BJ (cell line): ENCODE data around the gene OGFOD3. TPM values are rescaled to one million over a fixed set of nuclear protein-coding genes. Genes with fewer than 3 reads are reported as not detected.
"Not testable (repeated sequence)": the region's sequence is repeated elsewhere in the genome, so short reads cannot be mapped to it uniquely, and the experiment has no call there.

Experiments used
- CTCF ChIA-PET: fragments of 350-600 bp; formaldehyde crosslinking; extraction: SDS; loops from one replicate; lab custom pipeline; 2021; ENCODE audit warnings: antibody characterized with exemption, inconsistent platforms; lab: Yijun Ruan, JAX
- POLR2A ChIA-PET: fragments of 300-600 bp; sonication (Branson Sonifier 250); formaldehyde crosslinking; extraction: SDS; loops from one replicate; lab custom pipeline; 2021; ENCODE audit warnings: antibody characterized with exemption; lab: Charles Lee
- DNase-seq: peaks from one replicate; pipeline ENCODE4 v3.0.0-alpha.2; 2011; ENCODE audit warnings: low read depth
- H3K27me3 ChIP-seq: 2 replicates; pipeline ENCODE4 v1.6.0; 2011; ENCODE audit warnings: low read length; ENCODE audit not compliant: control insufficient read depth, insufficient read depth
- H3K36me3 ChIP-seq: 2 replicates; pipeline ENCODE4 v1.5.1; 2011; ENCODE audit warnings: low read length; ENCODE audit not compliant: control insufficient read depth, insufficient read depth
- H3K4me3 ChIP-seq: 2 replicates; pipeline ENCODE4 v1.5.1; 2011; ENCODE audit warnings: low read depth, mild to moderate bottlenecking, control low read depth, low read length
- CTCF ChIP-seq: IDR thresholded peaks from 2 replicates; pipeline ENCODE4 v1.5.1; 2011; ENCODE audit warnings: low read depth, mild to moderate bottlenecking, control low read depth, inconsistent platforms, low read length, moderate library complexity; ENCODE audit not compliant: insufficient read depth
- polyA plus RNA-seq: library from polyadenylated mRNA; depleted of rRNA; stranded (reverse); fragments of >200 nt; gene quantifications from 2 replicates; pipeline ENCODE4 v1.2.3, GENCODE V29; 2011

OGFOD3 gene
- polyA plus RNA-seq, 1 experiment = 37.9 TPM

DNA sequence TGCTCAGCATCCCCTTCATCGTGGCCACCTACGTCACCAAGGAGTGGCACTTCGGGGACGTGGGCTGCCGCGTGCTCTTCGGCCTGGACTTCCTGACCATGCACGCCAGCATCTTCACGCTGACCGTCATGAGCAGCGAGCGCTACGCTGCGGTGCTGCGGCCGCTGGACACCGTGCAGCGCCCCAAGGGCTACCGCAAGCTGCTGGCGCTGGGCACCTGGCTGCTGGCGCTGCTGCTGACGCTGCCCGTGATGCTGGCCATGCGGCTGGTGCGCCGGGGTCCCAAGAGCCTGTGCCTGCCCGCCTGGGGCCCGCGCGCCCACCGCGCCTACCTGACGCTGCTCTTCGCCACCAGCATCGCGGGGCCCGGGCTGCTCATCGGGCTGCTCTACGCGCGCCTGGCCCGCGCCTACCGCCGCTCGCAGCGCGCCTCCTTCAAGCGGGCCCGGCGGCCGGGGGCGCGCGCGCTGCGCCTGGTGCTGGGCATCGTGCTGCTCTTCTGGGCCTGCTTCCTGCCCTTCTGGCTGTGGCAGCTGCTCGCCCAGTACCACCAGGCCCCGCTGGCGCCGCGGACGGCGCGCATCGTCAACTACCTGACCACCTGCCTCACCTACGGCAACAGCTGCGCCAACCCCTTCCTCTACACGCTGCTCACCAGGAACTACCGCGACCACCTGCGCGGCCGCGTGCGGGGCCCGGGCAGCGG lies 43.6 kb downstream of the OGFOD3 start:
- TF ChIP-seq CTCF = no peak
- Histone ChIP-seq H3K27me3 (peaks cover 29% of the 10 kb centered on the region), H3K4me3 (no peak overlapping the region), H3K36me3 (no peaks in the 10 kb centered on the region)
- POLR2A ChIA-PET = no interaction called here
- CTCF ChIA-PET = no interaction called here
- no peak for DNase-seq

DNA sequence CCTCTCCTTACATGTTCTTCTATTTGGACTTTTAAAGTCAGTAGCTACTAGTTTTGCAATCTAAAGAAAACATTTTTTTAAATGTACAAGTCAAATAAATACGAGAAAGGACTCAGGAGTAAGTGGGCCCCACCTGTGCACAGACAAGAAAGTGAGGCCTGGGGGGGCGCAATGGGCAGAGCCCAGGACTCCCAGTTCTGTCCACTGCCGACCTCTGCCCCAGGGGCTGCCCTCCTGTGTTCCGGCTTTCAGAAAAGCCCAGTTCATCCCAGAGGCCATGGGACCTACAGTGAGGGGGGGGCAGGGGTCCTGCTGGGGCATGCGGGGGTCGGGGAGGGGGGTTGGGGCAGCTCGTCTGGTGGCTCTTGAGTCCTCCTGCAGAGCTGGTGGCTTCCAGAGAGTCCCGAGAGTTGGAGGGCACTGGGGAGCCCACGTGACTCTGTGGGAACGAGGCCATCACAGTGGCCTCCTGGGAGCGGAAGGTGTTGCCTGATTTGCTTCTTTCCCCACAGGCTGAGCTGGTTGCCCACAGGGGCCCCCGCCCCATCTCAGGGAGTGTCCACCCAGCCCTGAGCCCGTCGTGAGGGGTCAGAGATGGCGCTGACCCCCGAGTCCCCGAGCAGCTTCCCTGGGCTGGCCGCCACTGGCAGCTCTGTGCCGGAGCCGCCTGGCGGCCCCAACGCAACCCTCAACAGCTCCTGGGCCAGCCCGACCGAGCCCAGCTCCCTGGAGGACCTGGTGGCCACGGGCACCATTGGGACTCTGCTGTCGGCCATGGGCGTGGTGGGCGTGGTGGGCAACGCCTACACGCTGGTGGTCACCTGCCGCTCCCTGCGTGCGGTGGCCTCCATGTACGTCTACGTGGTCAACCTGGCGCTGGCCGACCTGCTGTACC lies 44.4 kb downstream of the OGFOD3 start:
- CTCF ChIA-PET = no interaction called here
- H3K36me3 ChIP-seq = no peaks in the 10 kb centered on the region
- POLR2A ChIA-PET = no interaction called here
- no peak for TF ChIP-seq CTCF
- no peak overlapping the region for H3K4me3 ChIP-seq
- DNase-seq = no peak
- H3K27me3 ChIP-seq = peaks cover 30% of the 10 kb centered on the region

DNA sequence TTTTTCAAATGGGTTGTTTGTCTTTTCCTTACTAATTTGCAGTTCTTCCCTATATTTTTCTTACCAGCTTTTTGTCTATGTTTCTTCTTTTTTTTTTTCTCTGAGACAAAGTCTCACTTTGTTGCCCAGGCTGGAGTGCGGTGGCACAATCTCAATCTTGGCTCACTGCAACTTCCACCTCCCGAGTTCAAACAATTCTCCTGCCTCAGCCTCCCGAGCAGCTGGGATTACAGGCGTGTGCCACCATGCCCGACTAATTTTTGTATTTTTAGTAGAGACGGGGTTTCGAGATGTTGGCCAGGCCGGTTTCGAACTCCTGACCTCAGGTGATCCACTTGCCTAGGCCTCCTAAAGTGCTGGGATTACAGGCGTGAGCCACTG lies 45.3 kb downstream of the OGFOD3 start:
- DNase-seq, CTCF ChIA-PET, H3K4me3 ChIP-seq, H3K36me3 ChIP-seq: not testable (repeated sequence)
- POLR2A ChIA-PET = interaction anchor here (0.7 kb wide), 1 partner anchor 168 kb away, joined by 6 read pairs; no protein-coding TSS in a partner anchor
- peaks cover 28% of the 10 kb centered on the region for H3K27me3 ChIP-seq

GRCh38 chr17:82372249-82373071 lies 45.9 kb downstream of the OGFOD3 start:
- CTCF ChIA-PET = no interaction called here
- TF ChIP-seq CTCF = no peak
- no peak for DNase-seq
- Histone ChIP-seq H3K27me3 (peaks cover 28% of the 10 kb centered on the region), H3K4me3 (no peak overlapping the region), H3K36me3 (no peaks in the 10 kb centered on the region)
- POLR2A ChIA-PET = interaction anchor here (0.7 kb wide), 1 partner anchor 167 kb away, joined by 6 read pairs; no protein-coding TSS in a partner anchor

GRCh38 chr17:82371333-82372248 lies 46.8 kb downstream of the OGFOD3 start, which contains the start of gene UTS2R:
Gene UTS2R, plus strand, starts transcription at chr17:82371765. Its CDS starts 2,560 bp downstream, at chr17:82374325.
- Histone ChIP-seq H3K36me3 (no peaks in the 10 kb centered on the region), H3K4me3 (no peak within 1 kb of the TSS), H3K27me3 (peaks cover 28% of the 10 kb centered on the region)
- POLR2A ChIA-PET = interaction anchor here (0.7 kb wide), 1 partner anchor 1442 kb away, joined by 3 read pairs; no protein-coding TSS in a partner anchor
- TF ChIP-seq CTCF = no peak
- CTCF ChIA-PET = interaction anchor here (1.5 kb wide), 1 partner anchor 15 kb away, joined by 6 read pairs; no protein-coding TSS in a partner anchor
- DNase-seq = no peak
